ENCODE data around the gene MGAT5. TPM values are rescaled to one million over a fixed set of nuclear protein-coding genes. Genes with fewer than 3 reads are reported as not detected.

The MGAT5 gene
- total RNA-seq, 6 experiments from 2014 or later, result 4.5 to 16.0 (median 10.0) TPM

GRCh38 chr2:134399096-134399495, 145.2 kb downstream of the MGAT5 start:
- Histone ChIP-seq H3K36me3 (no peaks in the 10 kb centered on the region), H3K27me3 (no peaks in the 10 kb centered on the region), H3K27ac (no peak overlapping the region), H3K9me3 (no peaks in the 10 kb centered on the region), H3K4me1 (peaks cover 0 to 43% (median 17%) of the 10 kb centered on the region in 4 donors), H3K4me3 (no peak overlapping the region)
- ATAC-seq (no peak), DNase-seq (no peak)
- intact Hi-C loops (cut with DNase I), result no loop called here
- 100% methylated on average over 2 of the region's 2 CpGs for WGBS (ENCODE audit: insufficient coverage, low coverage, low lambda C conversion rate, missing lambda C conversion rate)
- no peak for TF ChIP-seq CTCF (IDR thresholded peaks at IDR 0.05)
- TF ChIP-seq POLR2A (IDR thresholded peaks at IDR 0.05), result no peak

GRCh38 chr2:134401081-134401497, 147.2 kb downstream of the MGAT5 start:
- DNase-seq (peak; percentile 62 to 67 (median 64)), ATAC-seq (peak; percentile 12 to 51 (median 50))
- Histone ChIP-seq H3K9me3 (no peaks in the 10 kb centered on the region), H3K4me1 (peaks cover 0 to 43% (median 17%) of the 10 kb centered on the region in 4 donors), H3K36me3 (no peaks in the 10 kb centered on the region), H3K27ac (peak overlapping the region in 2 of 3 donors; percentile 59), H3K27me3 (no peaks in the 10 kb centered on the region), H3K4me3 (no peak overlapping the region)
- TF ChIP-seq POLR2A (IDR thresholded peaks at IDR 0.05) (no peak), CTCF (IDR thresholded peaks at IDR 0.05) (no peak)
- intact Hi-C loops (cut with DNase I), result no loop called here
- WGBS (ENCODE audit: insufficient coverage, low coverage, low lambda C conversion rate, missing lambda C conversion rate), result 61% methylated on average over 5 of the region's 5 CpGs

- ATAC-seq (peak in 2 of 4 donors; percentile 3 to 7), DNase-seq (no peak)
- Histone ChIP-seq H3K27ac (peak overlapping the region; percentile 33 to 65 (median 59)), H3K4me3 (no peak overlapping the region), H3K9me3 (no peaks in the 10 kb centered on the region), H3K36me3 (no peaks in the 10 kb centered on the region), H3K4me1 (peaks cover 0 to 36% (median 16%) of the 10 kb centered on the region in 4 donors), H3K27me3 (no peaks in the 10 kb centered on the region)
- TF ChIP-seq POLR2A (IDR thresholded peaks at IDR 0.05), result no peak
- no peak for TF ChIP-seq CTCF (IDR thresholded peaks at IDR 0.05)
- intact Hi-C loops (cut with DNase I), result no loop called here
- WGBS (ENCODE audit: insufficient coverage, low coverage, low lambda C conversion rate, missing lambda C conversion rate), result 47% methylated on average over 2 of the region's 2 CpGs
Observed at GRCh38 chr2:134401789-134402188, 147.9 kb downstream of the MGAT5 start.

GRCh38 chr2:134402410-134402809, 148.5 kb downstream of the MGAT5 start:
- WGBS (ENCODE audit: insufficient coverage, low coverage, low lambda C conversion rate, missing lambda C conversion rate), result 12% methylated on average over 1 of the region's 1 CpG
- no peaks in the 10 kb centered on the region for H3K36me3 ChIP-seq
- peak; percentile 92 to 98 (median 94) for ATAC-seq

More at GRCh38 chr2:134402410-134402809, 148.5 kb downstream of the MGAT5 start:
- no peak for TF ChIP-seq CTCF (IDR thresholded peaks at IDR 0.05)
- no peak for TF ChIP-seq POLR2A (IDR thresholded peaks at IDR 0.05)
- peak; percentile 54 to 80 (median 73) for DNase-seq
- no peaks in the 10 kb centered on the region for H3K27me3 ChIP-seq
- peak overlapping the region in 2 of 3 donors; percentile 33 to 59 for H3K27ac ChIP-seq
- intact Hi-C loops (cut with DNase I), result no loop called here
- no peaks in the 10 kb centered on the region for H3K9me3 ChIP-seq
- H3K4me1 ChIP-seq, result peaks cover 0 to 30% (median 14%) of the 10 kb centered on the region in 4 donors
- no peak overlapping the region for H3K4me3 ChIP-seq
